Measurements from ENCODE around the gene F7.

DNA sequence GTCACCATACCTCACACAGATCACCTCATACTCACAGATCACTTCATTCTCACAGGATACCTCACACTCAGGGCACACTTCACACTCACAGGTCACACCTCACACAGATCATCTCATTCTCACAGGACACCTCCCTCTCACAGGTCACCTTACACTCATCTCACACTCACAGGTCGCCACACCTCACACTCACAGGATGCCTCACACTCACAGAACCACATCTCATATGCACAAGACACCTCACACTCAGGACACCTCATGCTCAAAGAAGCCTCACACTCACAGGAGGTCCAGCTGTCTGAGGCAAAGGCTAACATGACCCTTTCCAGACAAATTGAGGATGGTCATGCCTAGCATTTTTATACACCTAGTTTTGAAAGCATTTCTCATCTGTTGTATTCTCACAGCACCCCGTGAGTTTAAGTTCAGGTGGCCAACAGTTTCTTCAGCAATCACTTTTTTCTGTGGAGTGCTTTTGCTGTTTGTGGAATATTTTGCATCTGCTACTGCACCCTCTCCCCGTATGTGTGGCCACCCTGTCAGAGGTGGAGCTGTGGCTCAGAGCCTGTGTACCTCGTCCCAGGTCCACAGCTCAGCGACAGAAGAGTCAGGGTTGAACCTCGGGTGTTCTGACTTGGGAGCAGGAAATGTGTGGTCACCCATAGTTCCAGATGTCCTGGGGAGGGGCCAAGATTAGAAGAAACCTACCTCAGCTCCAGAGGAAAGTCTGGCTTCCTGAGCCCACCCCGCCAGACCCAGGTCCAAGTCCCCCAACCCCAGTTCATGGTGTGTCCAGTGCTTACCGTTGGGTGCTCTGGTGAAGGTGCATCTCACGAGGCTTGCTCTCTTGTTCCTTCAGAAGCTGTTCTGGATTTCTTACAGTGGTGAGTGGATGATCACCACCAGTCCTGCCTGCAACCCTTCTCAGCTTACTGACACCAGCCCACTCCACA lies 7.6 kb downstream of the F7 start:
- TF ChIP-seq GATA3 (IDR thresholded peaks at IDR 0.05; ENCODE audit: low read depth, low read length) (no peak), GATA2 (IDR thresholded peaks at IDR 0.05; ENCODE audit: low read depth, low read length) (no peak)

Data from SH-SY5Y (cell line).